ENCODE data around the gene GPR101.
"Not testable (repeated sequence)": the region's sequence is repeated elsewhere in the genome, so short reads cannot be mapped to it uniquely, and the experiment has no call there.

Gene GPR101

DNA sequence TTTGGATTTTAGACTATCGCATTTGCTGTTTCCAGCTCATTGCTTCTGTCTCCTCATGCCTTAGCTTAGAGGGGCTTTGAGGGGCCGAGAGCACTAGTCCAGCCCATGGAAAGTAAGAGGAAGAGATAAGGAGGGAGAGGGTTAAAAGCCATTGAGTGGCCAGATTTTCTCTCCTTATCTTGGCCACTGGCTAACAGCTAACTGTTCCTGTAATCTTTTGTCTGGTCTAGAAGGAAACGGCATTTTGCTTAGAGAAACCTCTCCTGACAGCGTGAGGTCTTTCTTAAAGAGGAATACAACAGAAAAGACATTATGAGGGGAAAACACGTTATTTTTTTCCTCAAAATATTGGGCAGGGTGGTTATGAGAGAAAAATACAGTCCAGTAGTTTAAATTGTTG is 7.9 kb downstream of the GPR101 start:
- no peak for DNase-seq

DNA sequence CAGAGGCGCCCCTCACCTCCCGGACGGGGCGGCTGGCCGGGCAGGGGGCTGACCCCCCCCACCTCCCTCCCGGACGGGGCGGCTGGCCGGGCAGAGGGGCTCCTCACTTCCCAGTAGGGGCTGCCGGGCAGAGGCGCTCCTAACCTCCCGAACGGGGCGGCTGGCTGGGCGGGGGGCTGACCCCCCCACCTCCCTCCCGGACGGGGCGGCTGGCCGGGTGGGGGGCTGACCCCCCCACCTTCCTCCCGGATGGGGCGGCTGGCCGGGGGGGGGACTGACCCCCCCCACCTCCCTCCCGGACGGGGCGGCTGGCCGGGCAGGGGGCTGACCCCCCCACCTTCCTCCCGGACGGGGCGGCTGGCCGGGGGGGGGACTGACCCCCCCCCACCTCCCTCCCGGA is 33.6 kb downstream of the GPR101 start:
- not testable (repeated sequence) for DNase-seq

DNA sequence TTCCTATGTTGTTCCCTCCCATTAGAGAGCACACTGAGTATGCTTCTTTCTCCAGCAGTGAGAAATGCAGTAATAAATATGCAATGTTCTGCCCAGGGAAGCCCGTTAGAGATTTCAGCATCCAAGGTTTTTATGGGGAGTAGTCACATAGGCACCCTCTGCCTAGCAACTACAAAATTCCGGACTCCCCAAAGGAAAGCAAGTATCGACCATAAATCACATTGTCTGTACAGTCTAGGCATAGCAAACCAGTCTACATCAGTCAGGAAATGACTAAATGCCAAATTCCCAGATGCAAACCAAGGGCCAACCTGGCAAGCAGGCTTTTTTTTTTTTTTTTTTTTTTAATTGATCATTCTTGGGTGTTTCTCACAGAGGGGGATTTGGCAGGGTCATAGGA is 34.8 kb downstream of the GPR101 start:
- DNase-seq: no peak
